K562 (cell line): ENCODE data around the gene ZNF32. TPM values are rescaled to one million over a fixed set of nuclear protein-coding genes. Genes with fewer than 3 reads are reported as not detected.
A peak's percentile ranks its signal among the peaks of the same experiment; 100 is the strongest.

Source experiments
- ATAC-seq: fragments of 200-7000 bp; cut with Tn5 transposase; 3 replicates; pipeline ENCODE4 v1.9.1; 2020; ENCODE audit warnings: moderate library complexity
- BruUV-seq: library from RNA; stranded (reverse); fragments of 400-500 nt; replicated peaks from 2 replicates; lab custom pipeline; 2021; lab: Mats Ljungman, UMichigan
- CTCF ChIA-PET: fragments of 300-600 bp; formaldehyde crosslinking; extraction: SDS; loops from one replicate; lab custom pipeline; 2021; ENCODE audit warnings: low intra/inter-chr PET ratio; lab: Yijun Ruan, JAX
- POLR2A ChIA-PET: fragments of 300-600, 350-650 bp; sonication (Branson Sonifier 250); formaldehyde crosslinking; extraction: SDS; loops from one replicate; lab custom pipeline; 2021; ENCODE audit warnings: antibody characterized with exemption, inconsistent platforms; lab: Yijun Ruan, JAX
- DNase-seq, 4 experiments: peaks; one replicate each; pipeline versions ENCODE4 v3.0.0 to v3.0.0-alpha.2; 2011 to 2018; ENCODE audit warnings: low spot score in 3 of 4, mixed read lengths in 3 of 4; ENCODE audit errors: extremely low read depth in 1 of 4
- FAIRE-seq: peaks from 2 replicates; lab custom pipeline; 2011; peaks lifted over from hg19 to GRCh38; lab: Jason Lieb, UNC
- H2AFZ ChIP-seq: 2 replicates; pipeline ENCODE4 v1.6.0; 2011; ENCODE audit warnings: low read depth, low read length, control low read depth, inconsistent platforms
- H3K27ac ChIP-seq: fragments of 200-600 bp; 3 replicates; pipeline ENCODE4 v1.8.0; 2011; ENCODE audit warnings: low read depth, mild to moderate bottlenecking, control low read depth, inconsistent platforms, low read length, moderate library complexity, mixed read lengths; ENCODE audit errors: extremely low read depth
- H3K27me3 ChIP-seq, 2 experiments: fragments of 300-600 bp in 1 of 2; 2 replicates in 1 of 2; 3 replicates in 1 of 2; pipeline versions ENCODE4 v1.6.0 to v1.8.0; 2011; ENCODE audit warnings: inconsistent platforms in 2 of 2, low read length in 2 of 2, mild to moderate bottlenecking in 1 of 2, mixed read lengths in 1 of 2, moderate library complexity in 1 of 2; ENCODE audit not compliant: control insufficient read depth in 2 of 2, insufficient read depth in 2 of 2
- H3K36me3 ChIP-seq: fragments of 300-600 bp; 3 replicates; pipeline ENCODE4 v1.8.0; 2011; ENCODE audit warnings: mild to moderate bottlenecking, low read length, inconsistent platforms; ENCODE audit not compliant: control insufficient read depth, insufficient read depth
- H3K4me1 ChIP-seq, 2 experiments: fragments of 200-600 bp in 1 of 2; replicated peaks in 1 of 2; 2 replicates in 1 of 2; 3 replicates in 1 of 2; pipeline versions ENCODE4 v1.5.1 to v1.8.0; 2011; ENCODE audit warnings: inconsistent platforms in 2 of 2, low read length in 2 of 2, mild to moderate bottlenecking in 1 of 2, mixed read lengths in 1 of 2, moderate library complexity in 1 of 2; ENCODE audit not compliant: control insufficient read depth in 2 of 2, insufficient read depth in 2 of 2
- H3K4me2 ChIP-seq: 2 replicates; pipeline ENCODE4 v1.6.1; 2011; ENCODE audit warnings: low read length, control low read depth, inconsistent platforms, mixed read lengths; ENCODE audit not compliant: insufficient read depth
- H3K4me3 ChIP-seq: fragments of 200-600 bp; sonication (generic), shearing (Covaris generic); 2 replicates; pipeline ENCODE4 v1.5.1; 2016; ENCODE audit warnings: control low read depth, inconsistent platforms
- H3K79me2 ChIP-seq: fragments of 200-600 bp; 3 replicates; pipeline ENCODE4 v1.8.0; 2011; ENCODE audit warnings: low read length, inconsistent platforms; ENCODE audit not compliant: control insufficient read depth, insufficient read depth
- H3K9ac ChIP-seq, 2 experiments: 2 replicates each; pipeline versions ENCODE4 v1.6.0 to v1.6.1; 2011; ENCODE audit warnings: low read depth in 2 of 2, low read length in 2 of 2, control low read depth in 1 of 2, inconsistent platforms in 1 of 2, mild to moderate bottlenecking in 1 of 2, mixed read lengths in 1 of 2; ENCODE audit not compliant: insufficient read depth in 1 of 2
- H3K9me1 ChIP-seq: one replicate; pipeline ENCODE4 v1.6.0; 2011; ENCODE audit warnings: inconsistent platforms, mild to moderate bottlenecking, low read length, moderate library complexity; ENCODE audit not compliant: control insufficient read depth, insufficient read depth
- H3K9me3 ChIP-seq: replicated peaks from 2 replicates; pipeline ENCODE4 v1.5.1; 2011; ENCODE audit warnings: low read depth, low read length, inconsistent platforms; ENCODE audit not compliant: control insufficient read depth, insufficient read depth
- H4K20me1 ChIP-seq: replicated peaks from 2 replicates; pipeline ENCODE4 v1.6.1; 2011; ENCODE audit warnings: low read length, inconsistent platforms, mixed read lengths; ENCODE audit not compliant: control insufficient read depth, insufficient read depth
- ZFP36 ChIP-seq: fragments of 150-350 bp; IDR thresholded peaks from 2 replicates; pipeline ENCODE4 v1.6.1; 2018; ENCODE audit warnings: low read length, low read depth; ENCODE audit not compliant: partially characterized antibody
- ZNF311 ChIP-seq: fragments of 250-450 bp; sonication (Bioruptor Pico); IDR thresholded peaks from 2 replicates; pipeline ENCODE4 v1.4.0; 2020; ENCODE audit warnings: mild to moderate bottlenecking, moderate library complexity
- WGBS: fragments of 100-300 bp; shearing (Covaris generic); methylation state at CpG from one replicate; pipeline ENCODE4 v1.1.6; 2016; ENCODE audit warnings: low coverage, mixed read lengths; ENCODE audit not compliant: insufficient coverage; ENCODE audit errors: missing lambda C conversion rate; 5-methylcytosine and 5-hydroxymethylcytosine counted together
- in situ Hi-C: fragments of 300-500 bp; cut with MboI; formaldehyde crosslinking; loops from 4 replicates; pipeline ENCODE4 v1.15.0; 2018; ENCODE audit warnings: inconsistent platforms, mixed read lengths
- intact Hi-C: fragments of 100-400 bp; cut with micrococcal nuclease; formaldehyde crosslinking; loops from 2 replicates; pipeline ENCODE4 v1.14.2; 2022
- polyA plus RNA-seq, 8 experiments: library from polyadenylated mRNA; depleted of rRNA in 4 of 8; stranded (reverse) in 5 of 8; unstranded in 3 of 8; fragments of >200 nt; fragmentation: Nextera tagmentation in 2 of 8; fragmentation: Illumina TruSeq in 1 of 8; extraction: Ambion mirVana in 2 of 8; extraction: Trizol in 1 of 8; gene quantifications; 2 replicates each; pipeline versions ENCODE4 v1.2.1 to v1.2.3, GENCODE V29; 2011 to 2014; ENCODE audit warnings: inconsistent platforms in 1 of 8, missing spikeins in 1 of 8
- total RNA-seq, 7 experiments: library from RNA; depleted of rRNA in 6 of 7; stranded (reverse); fragments of >200 nt in 6 of 7; fragmentation: Illumina TruSeq in 2 of 7; extraction: Trizol in 2 of 7; gene quantifications; 2 replicates each; pipeline versions ENCODE4 v1.2.1 to v1.2.3, GENCODE V29; 2011 to 2021; ENCODE audit warnings: low replicate concordance in 1 of 7
- TF ChIP-seq, protein P1 (sequence below), 2 experiments: fragments of 450-650 bp in 1 of 2; sonication (generic) in 1 of 2; formaldehyde crosslinking in 1 of 2; IDR thresholded peaks in 1 of 2; conservative IDR thresholded peaks in 1 of 2; 2 replicates each; pipeline versions ENCODE4 v1.6.1 to v1.8.1; 2016 to 2023; ENCODE audit warnings: mild to moderate bottlenecking in 2 of 2, moderate library complexity in 2 of 2, inconsistent platforms in 1 of 2, missing genetic modification reagents in 1 of 2

The ZNF32 gene
- total and polyA plus RNA-seq, 9 of the 15 experiments (the other 6 are each of a cell fraction or from before 2014, with no cell fraction given) = 17.3 to 57.0 (median 26.3) TPM

DNA sequence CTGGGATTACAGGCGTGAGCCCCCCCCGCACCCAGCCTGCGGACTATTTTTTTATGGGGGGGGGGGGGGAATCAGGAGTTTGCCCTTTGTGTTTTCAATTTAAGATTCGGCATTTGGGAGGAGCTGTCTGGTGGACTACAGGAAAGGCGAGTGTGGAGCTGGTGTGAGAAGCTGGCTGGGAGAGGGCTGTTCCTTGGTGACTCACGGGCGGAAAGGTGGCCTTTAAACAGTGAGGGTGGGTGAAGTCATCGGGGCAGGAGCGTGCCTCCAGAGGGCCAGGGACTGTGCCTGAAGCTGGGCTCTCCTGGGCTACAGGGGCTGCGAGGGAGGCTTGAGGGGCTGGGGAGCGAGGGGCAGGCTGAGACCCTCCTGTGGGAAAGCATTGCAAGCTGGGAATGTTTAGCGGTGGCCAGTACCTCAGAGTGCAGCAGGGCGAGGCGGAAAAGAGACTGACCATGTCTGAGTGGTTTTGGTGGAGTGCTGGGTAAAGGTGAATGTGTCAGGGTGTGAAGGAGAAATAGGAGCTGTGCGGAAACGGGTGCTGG, 39.7 kb upstream of the ZNF32 start:
- no peak overlapping the region for H2AFZ ChIP-seq
- ChIA-PET CTCF (no interaction called here), POLR2A (no interaction called here)
- DNase-seq (peak in 1 of 4 experiments; percentile 16), FAIRE-seq (no peak), ATAC-seq (no peak)
- WGBS = 4% methylated on average over 16 of the region's 16 CpGs
- H3K79me2 ChIP-seq = no peaks in the 10 kb centered on the region
- no peaks in the 10 kb centered on the region; the same call in 1 of the 2 replicates for H4K20me1 ChIP-seq
- H3K4me1 ChIP-seq = peaks cover 0 to 22% of the 10 kb centered on the region in 2 experiments; a peak in 2 of 5 replicates
- H3K36me3 ChIP-seq = no peaks in the 10 kb centered on the region
- no peak overlapping the region for H3K4me3 ChIP-seq
- no peaks in the 10 kb centered on the region for H3K9me1 ChIP-seq
- H3K9ac ChIP-seq = no peak overlapping the region
- in situ Hi-C loops = no loop called here
- no peak overlapping the region for H3K4me2 ChIP-seq
- BruUV-seq = no TSS peak
- TF ChIP-seq, protein P1, sequence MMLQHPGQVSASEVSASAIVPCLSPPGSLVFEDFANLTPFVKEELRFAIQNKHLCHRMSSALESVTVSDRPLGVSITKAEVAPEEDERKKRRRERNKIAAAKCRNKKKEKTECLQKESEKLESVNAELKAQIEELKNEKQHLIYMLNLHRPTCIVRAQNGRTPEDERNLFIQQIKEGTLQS (IDR thresholded peaks at IDR 0.05) = 0 out of 2 replicates have a peak, but pooled peaks have one; percentile 21
- TF ChIP-seq, protein P1 (CRISPR knock-in tag; conservative IDR thresholded peaks at IDR 0.05) = no peak
- TF ChIP-seq ZFP36 (no peak), ZNF311 (CRISPR knock-in tag) (no peak)
- H3K27ac ChIP-seq = no peak overlapping the region
- no peaks in the 10 kb centered on the region for H3K9me3 ChIP-seq
- intact Hi-C loops = no loop called here
- peaks cover 21 to 55% of the 10 kb centered on the region in 2 experiments for H3K27me3 ChIP-seq
